Endothelial cell of umbilical vein (primary cell): ENCODE measurements around the gene DYNC2H1. TPM values are rescaled to one million over a fixed set of nuclear protein-coding genes. Genes with fewer than 3 reads are reported as not detected.

ENCODE experiments used
- BruUV-seq: library from RNA; stranded (reverse); fragments of 400-500 nt; replicated peaks from 2 replicates; lab custom pipeline; 2021; lab: Mats Ljungman, UMichigan
- CTCF ChIA-PET: fragments of 300-600, 350-600 bp; sonication (Branson Sonifier 250); formaldehyde crosslinking; loops from one replicate; lab custom pipeline; 2021; ENCODE audit warnings: antibody characterized with exemption, inconsistent platforms; lab: Charles Lee
- POLR2A ChIA-PET: fragments of 300-600, 350-600 bp; sonication (Branson Sonifier 250); formaldehyde crosslinking; loops from one replicate; lab custom pipeline; 2021; ENCODE audit warnings: antibody characterized with exemption, inconsistent platforms; lab: Charles Lee
- DNase-seq: peaks from one replicate; pipeline ENCODE4 v3.0.0-alpha.2; 2011; ENCODE audit warnings: low read depth, low spot score
- FAIRE-seq: peaks from 2 replicates; lab custom pipeline; 2011; peaks lifted over from hg19 to GRCh38; lab: Jason Lieb, UNC
- H2AFZ ChIP-seq: 2 replicates; pipeline ENCODE4 v1.6.0; 2012; ENCODE audit warnings: low read depth, low read length, control low read depth, inconsistent platforms
- H3K27ac ChIP-seq: 2 replicates; pipeline ENCODE4 v1.5.1; 2011; ENCODE audit warnings: low read depth, mild to moderate bottlenecking, control low read depth, low read length, moderate library complexity; ENCODE audit not compliant: insufficient read depth
- H3K27me3 ChIP-seq, 2 experiments: 2 replicates each; pipeline versions ENCODE4 v1.6.0 to v1.6.1; 2011; ENCODE audit warnings: low read length in 2 of 2, mixed read lengths in 1 of 2; ENCODE audit not compliant: control insufficient read depth in 2 of 2, insufficient read depth in 2 of 2
- H3K36me3 ChIP-seq, 2 experiments: 2 replicates in 1 of 2; 3 replicates in 1 of 2; pipeline ENCODE4 v1.5.1; 2011; ENCODE audit warnings: low read length in 2 of 2, mild to moderate bottlenecking in 1 of 2, moderate library complexity in 1 of 2; ENCODE audit not compliant: control insufficient read depth in 2 of 2, insufficient read depth in 2 of 2; ENCODE audit errors: extremely low read depth in 1 of 2
- H3K4me1 ChIP-seq: 3 replicates; pipeline ENCODE4 v1.5.1; 2011; ENCODE audit warnings: mild to moderate bottlenecking, low read length; ENCODE audit not compliant: control insufficient read depth, insufficient read depth; ENCODE audit errors: extremely low read depth
- H3K4me2 ChIP-seq: 2 replicates; pipeline ENCODE4 v1.6.1; 2011; ENCODE audit warnings: low read length, control low read depth, mixed read lengths; ENCODE audit not compliant: insufficient read depth
- H3K4me3 ChIP-seq, 3 experiments: fragments of 200-600 bp in 1 of 3; sonication (generic), shearing (Covaris generic) in 1 of 3; replicated peaks in 1 of 3; 2 replicates each; pipeline ENCODE4 v1.5.1; 2011 to 2016; ENCODE audit warnings: control low read depth in 3 of 3, low read length in 3 of 3, mild to moderate bottlenecking in 2 of 3, inconsistent platforms in 1 of 3, low read depth in 1 of 3, moderate library complexity in 1 of 3; ENCODE audit not compliant: insufficient read depth in 1 of 3
- H3K79me2 ChIP-seq: 2 replicates; pipeline ENCODE4 v1.6.0; 2012; ENCODE audit warnings: low read length, inconsistent platforms; ENCODE audit not compliant: control insufficient read depth, insufficient read depth
- H3K9ac ChIP-seq: replicated peaks from 2 replicates; pipeline ENCODE3; 2011; ENCODE audit warnings: low read length, control low read depth; ENCODE audit not compliant: insufficient read depth; ENCODE audit errors: extremely low read depth
- H3K9me1 ChIP-seq: replicated peaks from 3 replicates; pipeline ENCODE4 v1.6.0; 2011; ENCODE audit warnings: mild to moderate bottlenecking, low read length; ENCODE audit not compliant: control insufficient read depth, insufficient read depth; ENCODE audit errors: extremely low read depth
- H3K9me3 ChIP-seq: replicated peaks from 2 replicates; pipeline ENCODE4 v1.5.1; 2012; ENCODE audit warnings: low read length, inconsistent platforms; ENCODE audit not compliant: control insufficient read depth, insufficient read depth
- H4K20me1 ChIP-seq: replicated peaks from 2 replicates; pipeline ENCODE3; 2011; ENCODE audit warnings: mild to moderate bottlenecking, low read length; ENCODE audit not compliant: control insufficient read depth, insufficient read depth; ENCODE audit errors: extremely low read depth
- CTCF ChIP-seq, 2 donors: IDR thresholded peaks; 1 replicate in 1 of 2; 2 replicates in 1 of 2; pipeline ENCODE4 v1.5.1; 2011; ENCODE audit warnings: low read length in 2 of 2, mild to moderate bottlenecking in 2 of 2, moderate library complexity in 2 of 2, control low read depth in 1 of 2, inconsistent platforms in 1 of 2, low read depth in 1 of 2; ENCODE audit not compliant: insufficient read depth in 1 of 2; ENCODE audit errors: extremely low read depth in 1 of 2
- EZH2 ChIP-seq: IDR thresholded peaks from 2 replicates; pipeline ENCODE4 v1.6.1; 2012; ENCODE audit warnings: borderline replicate concordance, low read depth, mild to moderate bottlenecking, moderate library complexity, low read length, inconsistent platforms; ENCODE audit not compliant: severe bottlenecking
- FOS ChIP-seq: IDR thresholded peaks from 2 replicates; pipeline ENCODE4 v1.6.1; 2011; ENCODE audit warnings: mild to moderate bottlenecking, low read length, moderate library complexity, borderline replicate concordance; ENCODE audit not compliant: insufficient read depth
- GATA2 ChIP-seq: IDR thresholded peaks from 2 replicates; pipeline ENCODE4 v1.7.0; 2011; ENCODE audit warnings: low read depth, mild to moderate bottlenecking, moderate library complexity, mixed read lengths, low read length; ENCODE audit not compliant: insufficient read length, insufficient read depth
- JUN ChIP-seq: IDR thresholded peaks from 2 replicates; pipeline ENCODE4 v1.6.1; 2011; ENCODE audit warnings: borderline replicate concordance, low read depth; ENCODE audit not compliant: insufficient read length, insufficient read depth
- MAX ChIP-seq: IDR thresholded peaks from 2 replicates; pipeline ENCODE4 v1.6.1; 2011; ENCODE audit not compliant: insufficient read depth, insufficient read length
- MYC ChIP-seq: IDR thresholded peaks from one replicate; pipeline ENCODE4 v1.6.1; 2011; ENCODE audit warnings: mild to moderate bottlenecking, low read depth, low read length
- POLR2A ChIP-seq: IDR thresholded peaks from 2 replicates; pipeline ENCODE4 v1.6.1; 2012; ENCODE audit warnings: low read depth, mild to moderate bottlenecking, control low read depth, low read length
- POLR2AphosphoS5 ChIP-seq: IDR thresholded peaks from 2 replicates; pipeline ENCODE4 v1.6.1; 2012; ENCODE audit warnings: low read depth, mild to moderate bottlenecking, control low read depth, low read length, moderate library complexity; ENCODE audit not compliant: insufficient read depth
- dilution Hi-C: fragments of 300-500 bp; cut with MboI; formaldehyde crosslinking; loops from one replicate; pipeline ENCODE4 v1.15.0; 2019; ENCODE audit warnings: low sequenced_read_pairs; ENCODE audit not compliant: extremely low pct_ligation_motif_present
- intact Hi-C: fragments of 100-400 bp; cut with micrococcal nuclease; formaldehyde crosslinking; loops from one replicate; pipeline ENCODE4 v1.10.0; 2022
- polyA plus RNA-seq, 4 experiments: library from polyadenylated mRNA; depleted of rRNA in 3 of 4; stranded (reverse) in 3 of 4; unstranded in 1 of 4; fragments of >200 nt; gene quantifications; 2 replicates each; pipeline versions ENCODE4 v1.2.1 to v1.2.3, GENCODE V29; 2011 to 2012; ENCODE audit warnings: missing spikeins in 1 of 4
- total RNA-seq: library from RNA; stranded (reverse); gene quantifications from 2 replicates; pipeline ENCODE4 v1.2.3, GENCODE V29; 2021

DYNC2H1 gene
- total and polyA plus RNA-seq, 2 donors (not counting 3 experiments of a cell fraction or from before 2014, with no cell fraction given): 1.9 to 4.2 TPM

GRCh38 chr11:103413266-103413888, 304.2 kb downstream of the DYNC2H1 start:
- FAIRE-seq (no peak), DNase-seq (no peak)
- H3K27ac ChIP-seq: no peak overlapping the region
- no TSS peak for BruUV-seq
- intact Hi-C loops (no loop called here), dilution Hi-C loops (no loop called here)
- no peak overlapping the region for H3K4me2 ChIP-seq
- H3K79me2 ChIP-seq: no peaks in the 10 kb centered on the region
- H3K9ac ChIP-seq: no peak overlapping the region
- H2AFZ ChIP-seq: no peak overlapping the region
- no peaks in the 10 kb centered on the region for H3K9me1 ChIP-seq
- TF ChIP-seq FOS: no peak
- no peak for TF ChIP-seq MYC
- TF ChIP-seq POLR2AphosphoS5: no peak
- TF ChIP-seq MAX: no peak
- no peak for TF ChIP-seq POLR2A
- no peak for TF ChIP-seq CTCF (IDR thresholded peaks at IDR 0.05; ENCODE audit: extremely low read depth in 1 of 2, insufficient read depth in 1 of 2, low read depth in 1 of 2, low read length in 2 of 2)
- no peak for TF ChIP-seq GATA2
- TF ChIP-seq JUN: no peak
- no peak for TF ChIP-seq EZH2
- H3K4me1 ChIP-seq: no peaks in the 10 kb centered on the region
- H3K4me3 ChIP-seq: no peak overlapping the region
- CTCF ChIA-PET: interaction anchor here (0.8 kb wide), 1 partner anchor 173 kb away, joined by 3 read pairs; no protein-coding TSS in a partner anchor
- POLR2A ChIA-PET: no interaction called here
- no peaks in the 10 kb centered on the region for H3K9me3 ChIP-seq
- H3K27me3 ChIP-seq: no peaks in the 10 kb centered on the region
- H4K20me1 ChIP-seq: no peaks in the 10 kb centered on the region
- no peaks in the 10 kb centered on the region for H3K36me3 ChIP-seq
